Measurements from ENCODE around the gene SLC15A3. TPM values are rescaled to one million over a fixed set of nuclear protein-coding genes. Genes with fewer than 3 reads are reported as not detected.

SLC15A3 gene
- total RNA-seq, 1 experiment from 2014 or later = 10.2 TPM

DNA sequence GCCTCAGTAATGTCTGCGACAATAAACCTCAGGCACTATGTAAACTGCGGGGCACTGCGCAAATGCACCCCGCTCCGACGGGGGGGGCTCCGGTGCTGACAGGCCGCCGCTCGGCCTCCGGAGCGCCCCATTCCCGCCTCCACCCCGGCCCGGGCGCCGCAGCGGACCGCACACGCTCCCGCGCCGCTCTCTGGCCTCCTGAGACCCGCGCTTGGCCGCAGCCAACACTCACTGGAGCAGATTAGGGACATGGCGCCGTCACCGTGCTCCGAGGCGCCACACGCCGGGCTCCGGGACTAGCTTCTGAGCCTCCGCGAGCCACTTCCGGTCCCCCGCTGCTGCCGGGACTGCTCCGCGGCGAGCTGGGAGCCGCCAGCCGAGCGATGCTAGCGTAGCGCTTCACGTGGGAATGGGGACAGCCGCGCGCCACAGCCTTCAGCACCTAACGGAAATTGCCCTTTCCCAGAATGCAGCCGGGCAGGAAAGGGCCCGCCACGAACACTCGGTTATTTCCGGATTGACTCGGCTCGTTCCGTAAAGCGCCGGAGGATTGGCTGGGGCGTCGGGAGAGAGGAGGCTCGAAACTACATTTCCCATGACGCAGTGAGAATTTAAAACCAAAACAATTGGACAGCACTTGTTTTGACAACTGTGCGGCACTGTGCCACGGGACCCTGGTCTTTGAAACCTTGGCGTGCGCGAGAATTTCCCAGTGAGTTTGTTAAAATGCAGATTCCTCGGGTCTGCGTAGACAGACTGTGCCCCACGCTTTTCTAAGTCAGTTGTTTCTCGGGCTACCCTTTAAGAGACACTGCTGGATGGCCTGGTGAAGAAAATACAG, 45.6 kb downstream of the SLC15A3 start, which contains the start of gene PRPF19 (continued):
- TF ChIP-seq, protein P1, sequence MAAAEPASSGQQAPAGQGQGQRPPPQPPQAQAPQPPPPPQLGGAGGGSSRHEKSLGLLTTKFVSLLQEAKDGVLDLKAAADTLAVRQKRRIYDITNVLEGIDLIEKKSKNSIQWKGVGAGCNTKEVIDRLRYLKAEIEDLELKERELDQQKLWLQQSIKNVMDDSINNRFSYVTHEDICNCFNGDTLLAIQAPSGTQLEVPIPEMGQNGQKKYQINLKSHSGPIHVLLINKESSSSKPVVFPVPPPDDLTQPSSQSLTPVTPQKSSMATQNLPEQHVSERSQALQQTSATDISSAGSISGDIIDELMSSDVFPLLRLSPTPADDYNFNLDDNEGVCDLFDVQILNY (CRISPR knock-in tag; IDR thresholded peaks at IDR 0.05) = peak; percentile 70; the same call in 1 of the 2 replicates
- TF ChIP-seq, protein P2, sequence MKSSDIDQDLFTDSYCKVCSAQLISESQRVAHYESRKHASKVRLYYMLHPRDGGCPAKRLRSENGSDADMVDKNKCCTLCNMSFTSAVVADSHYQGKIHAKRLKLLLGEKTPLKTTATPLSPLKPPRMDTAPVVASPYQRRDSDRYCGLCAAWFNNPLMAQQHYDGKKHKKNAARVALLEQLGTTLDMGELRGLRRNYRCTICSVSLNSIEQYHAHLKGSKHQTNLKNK (CRISPR knock-in tag; IDR thresholded peaks at IDR 0.05) = no peak
- TF ChIP-seq ZBTB21 (CRISPR knock-in tag; IDR thresholded peaks at IDR 0.05; ENCODE audit: borderline replicate concordance) (no peak), NFE2L1 (CRISPR knock-in tag; IDR thresholded peaks at IDR 0.05) (no peak), TEAD4 (CRISPR knock-in tag; IDR thresholded peaks at IDR 0.05) (no peak), RORB (CRISPR knock-in tag; IDR thresholded peaks at IDR 0.05) (no peak), PRRX2 (CRISPR knock-in tag; IDR thresholded peaks at IDR 0.05) (no peak), NFYB (CRISPR knock-in tag; conservative IDR thresholded peaks at IDR 0.05; ENCODE audit: low read depth) (no peak), KAT7 (CRISPR knock-in tag; IDR thresholded peaks at IDR 0.05; ENCODE audit: borderline replicate concordance) (peak; percentile 95; the same call in 1 of the 2 replicates), ZNF232 (CRISPR knock-in tag; IDR thresholded peaks at IDR 0.05) (no peak), NFATC4 (CRISPR knock-in tag; IDR thresholded peaks at IDR 0.05) (no peak)
- TF ChIP-seq, protein P3, sequence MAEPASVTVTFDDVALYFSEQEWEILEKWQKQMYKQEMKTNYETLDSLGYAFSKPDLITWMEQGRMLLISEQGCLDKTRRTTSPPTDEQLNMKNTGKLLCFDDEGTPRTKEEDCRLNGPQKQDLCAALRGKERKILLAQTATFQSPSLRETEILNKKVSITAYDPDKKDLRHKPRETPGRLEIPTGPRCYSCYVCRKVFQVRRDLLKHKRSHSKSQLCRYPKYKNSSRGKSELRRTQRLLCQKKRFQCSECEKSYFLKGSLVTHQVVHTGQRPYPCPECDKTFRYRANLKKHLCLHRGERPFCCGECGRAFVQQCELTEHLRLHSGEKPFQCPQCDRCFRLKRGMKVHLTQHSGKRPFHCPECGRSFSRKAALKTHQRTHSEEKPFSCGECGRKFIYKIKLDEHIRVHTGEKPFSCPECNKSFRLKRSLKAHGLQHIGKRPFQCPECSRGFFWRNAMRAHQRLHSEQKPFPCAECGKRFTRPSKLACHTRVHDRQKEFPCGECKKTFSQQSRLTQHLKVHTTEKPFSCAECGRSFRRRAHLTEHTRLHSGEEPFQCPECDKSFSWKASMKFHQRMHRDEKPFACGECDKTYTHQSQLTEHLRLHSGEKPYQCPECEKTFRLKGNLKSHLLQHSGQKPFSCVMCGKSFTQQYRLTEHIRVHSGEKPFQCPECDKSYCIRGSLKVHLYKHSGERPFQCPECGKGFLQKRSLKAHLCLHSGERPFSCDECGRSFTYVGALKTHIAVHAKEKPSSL (CRISPR knock-in tag; conservative IDR thresholded peaks at IDR 0.05) = no peak
- TF ChIP-seq, protein P4, sequence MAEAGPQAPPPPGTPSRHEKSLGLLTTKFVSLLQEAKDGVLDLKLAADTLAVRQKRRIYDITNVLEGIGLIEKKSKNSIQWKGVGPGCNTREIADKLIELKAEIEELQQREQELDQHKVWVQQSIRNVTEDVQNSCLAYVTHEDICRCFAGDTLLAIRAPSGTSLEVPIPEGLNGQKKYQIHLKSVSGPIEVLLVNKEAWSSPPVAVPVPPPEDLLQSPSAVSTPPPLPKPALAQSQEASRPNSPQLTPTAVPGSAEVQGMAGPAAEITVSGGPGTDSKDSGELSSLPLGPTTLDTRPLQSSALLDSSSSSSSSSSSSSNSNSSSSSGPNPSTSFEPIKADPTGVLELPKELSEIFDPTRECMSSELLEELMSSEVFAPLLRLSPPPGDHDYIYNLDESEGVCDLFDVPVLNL (CRISPR knock-in tag; IDR thresholded peaks at IDR 0.05; ENCODE audit: borderline replicate concordance, low read depth) = no peak; the same call in 1 of the 2 replicates

DNA sequence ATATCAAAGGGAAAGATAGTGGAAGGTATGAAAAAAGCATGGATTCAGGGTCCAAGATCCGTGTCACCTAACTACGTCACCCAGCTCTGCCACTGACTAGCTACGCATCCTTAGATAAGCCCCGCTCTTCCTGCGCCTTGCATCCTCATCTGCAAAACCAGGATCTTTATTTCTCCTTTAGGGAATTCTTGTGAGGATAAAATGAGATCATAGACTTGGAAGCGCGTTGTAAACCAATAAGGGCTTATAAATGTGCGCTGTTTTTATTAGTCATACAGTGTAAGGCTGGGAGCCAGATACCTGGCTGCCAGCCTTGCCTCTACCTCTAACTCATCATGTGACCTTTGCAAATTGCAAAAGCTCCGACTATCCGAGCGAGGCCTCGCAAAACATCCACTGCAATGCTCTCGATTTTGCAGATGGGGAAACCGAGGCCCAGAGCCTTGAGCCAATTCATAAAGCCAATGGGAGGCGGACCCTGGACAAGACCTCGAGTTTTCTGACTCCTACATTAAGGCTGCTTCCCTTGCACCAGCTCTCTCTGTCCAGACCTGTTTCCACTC, 46.3 kb downstream of the SLC15A3 start:
- CTCF ChIA-PET = interaction anchor here (1.4 to 3.4 kb wide), 5 partner anchors 9 to 130 kb away, joined by 3 to 26 read pairs (median 9); partner anchors contain the start of gene TMEM109
- Mint-ChIP-seq H3K4me1 (peaks cover 18% of the 10 kb centered on the region), H3K27ac (peak overlapping the region; percentile 66), H3K9me3 (peaks cover 6% of the 10 kb centered on the region; the same call in 1 of the 2 replicates), H3K27me3 (ENCODE audit: low read depth) (peaks cover 24% of the 10 kb centered on the region), H3K4me3 (peak overlapping the region; percentile 88), H3K36me3 (peaks cover 26% of the 10 kb centered on the region)
- ATAC-seq = no peak
- TF ChIP-seq HMGA2 (CRISPR knock-in tag; IDR thresholded peaks at IDR 0.05) = no peak
- TF ChIP-seq, protein P5, sequence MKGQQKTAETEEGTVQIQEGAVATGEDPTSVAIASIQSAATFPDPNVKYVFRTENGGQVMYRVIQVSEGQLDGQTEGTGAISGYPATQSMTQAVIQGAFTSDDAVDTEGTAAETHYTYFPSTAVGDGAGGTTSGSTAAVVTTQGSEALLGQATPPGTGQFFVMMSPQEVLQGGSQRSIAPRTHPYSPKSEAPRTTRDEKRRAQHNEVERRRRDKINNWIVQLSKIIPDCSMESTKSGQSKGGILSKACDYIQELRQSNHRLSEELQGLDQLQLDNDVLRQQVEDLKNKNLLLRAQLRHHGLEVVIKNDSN (CRISPR knock-in tag; IDR thresholded peaks at IDR 0.05) = 0 out of 2 replicates have a peak, but pooled peaks have one; percentile 17
- no peak for DNase-seq (ENCODE audit: low spot score)
- POLR2A ChIA-PET = interaction anchor here (1.0 kb wide), 1 partner anchor 8 kb away, joined by 3 read pairs; the partner anchor contains the start of gene TMEM109

DNA sequence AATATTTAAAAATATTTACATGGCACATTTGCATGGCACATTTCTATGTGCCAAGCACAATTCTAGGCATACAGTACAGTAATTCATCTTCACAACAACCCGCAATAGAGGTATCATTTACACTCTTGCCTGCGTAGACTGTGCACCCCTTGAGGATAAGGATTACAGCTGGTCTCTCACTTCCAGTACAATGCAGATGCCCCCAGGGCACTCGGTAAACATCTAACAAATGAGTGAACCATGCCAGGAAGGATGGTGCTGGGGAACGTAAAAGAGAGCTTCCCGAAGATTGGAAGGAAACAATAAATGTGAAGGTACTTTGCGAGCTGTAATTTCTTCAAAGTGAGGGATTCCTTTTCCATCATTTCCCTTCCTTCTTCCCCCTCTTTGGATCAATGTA, 46.9 kb downstream of the SLC15A3 start:
- H3K4me3 Mint-ChIP-seq = peak overlapping the region; percentile 88
- peaks cover 32% of the 10 kb centered on the region for H3K36me3 Mint-ChIP-seq
- peaks cover 18% of the 10 kb centered on the region for H3K27me3 Mint-ChIP-seq (ENCODE audit: low read depth)
- peak overlapping the region; percentile 66 for H3K27ac Mint-ChIP-seq
- ATAC-seq (no peak), DNase-seq (ENCODE audit: low spot score) (no peak)
- peaks cover 6% of the 10 kb centered on the region; the same call in 1 of the 2 replicates for H3K9me3 Mint-ChIP-seq
- peaks cover 18% of the 10 kb centered on the region for H3K4me1 Mint-ChIP-seq
- ChIA-PET CTCF (interaction anchor here (1.4 to 3.4 kb wide), 5 partner anchors 10 to 130 kb away, joined by 3 to 26 read pairs (median 9); partner anchors contain the start of gene TMEM109), POLR2A (interaction anchor here (1.0 kb wide), 1 partner anchor 9 kb away, joined by 3 read pairs; the partner anchor contains the start of gene TMEM109)
- TF ChIP-seq CREB1 (CRISPR knock-in tag; IDR thresholded peaks at IDR 0.05) = no peak
- no peak for TF ChIP-seq ETV6 (CRISPR knock-in tag; IDR thresholded peaks at IDR 0.05)
- TF ChIP-seq GTF2I (CRISPR knock-in tag; conservative IDR thresholded peaks at IDR 0.05) = no peak
- TF ChIP-seq MXD4 (CRISPR knock-in tag; IDR thresholded peaks at IDR 0.05; ENCODE audit: borderline replicate concordance) = no peak
- no peak for TF ChIP-seq NR1H2 (CRISPR knock-in tag; IDR thresholded peaks at IDR 0.05)
- TF ChIP-seq GRHL2 (CRISPR knock-in tag; IDR thresholded peaks at IDR 0.05; ENCODE audit: insufficient replicate concordance, severe bottlenecking) = no peak
- TF ChIP-seq, protein P5 (CRISPR knock-in tag; IDR thresholded peaks at IDR 0.05) = no peak
- TF ChIP-seq, protein P6, sequence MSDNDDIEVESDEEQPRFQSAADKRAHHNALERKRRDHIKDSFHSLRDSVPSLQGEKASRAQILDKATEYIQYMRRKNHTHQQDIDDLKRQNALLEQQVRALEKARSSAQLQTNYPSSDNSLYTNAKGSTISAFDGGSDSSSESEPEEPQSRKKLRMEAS (CRISPR knock-in tag; IDR thresholded peaks at IDR 0.05) = no peak
- no peak for TF ChIP-seq KAT7 (CRISPR knock-in tag; IDR thresholded peaks at IDR 0.05; ENCODE audit: borderline replicate concordance)
- TF ChIP-seq, protein P1 (CRISPR knock-in tag; IDR thresholded peaks at IDR 0.05) = no peak
- no peak for TF ChIP-seq CREM (CRISPR knock-in tag; IDR thresholded peaks at IDR 0.05)
